ENCODE data around the gene KRT71. TPM values are rescaled to one million over a fixed set of nuclear protein-coding genes. Genes with fewer than 3 reads are reported as not detected.
"Not testable (repeated sequence)": the region's sequence is repeated elsewhere in the genome, so short reads cannot be mapped to it uniquely, and the experiment has no call there.

Gene KRT71
- total RNA-seq, 1 experiment from 2014 or later, result not detected

GRCh38 chr12:52515927-52516831 lies 36.8 kb downstream of the KRT71 start:
- no peaks in the 10 kb centered on the region for H3K36me3 ChIP-seq (replicated peaks; ENCODE audit: control insufficient read depth, insufficient read depth, low read length)
- no peaks in the 10 kb centered on the region for H3K27me3 ChIP-seq (ENCODE audit: control insufficient read depth, insufficient read depth, low read length)
- no peak overlapping the region for H3K4me3 ChIP-seq (ENCODE audit: insufficient read depth, low read depth, low read length)
- peak; percentile 5 for DNase-seq

GRCh38 chr12:52515319-52515646 lies 37.7 kb downstream of the KRT71 start:
- no peak for DNase-seq

GRCh38 chr12:52514471-52515318 lies 38.2 kb downstream of the KRT71 start:
- no peaks in the 10 kb centered on the region for H3K36me3 ChIP-seq (replicated peaks; ENCODE audit: control insufficient read depth, insufficient read depth, low read length)
- H3K27me3 ChIP-seq (ENCODE audit: control insufficient read depth, insufficient read depth, low read length), result no peaks in the 10 kb centered on the region
- peak; percentile 2 for DNase-seq
- H3K4me3 ChIP-seq (ENCODE audit: insufficient read depth, low read depth, low read length), result no peak overlapping the region

More at GRCh38 chr12:52515319-52515646, 37.7 kb downstream of the KRT71 start:
- Histone ChIP-seq H3K4me3 (ENCODE audit: insufficient read depth, low read depth, low read length) (no peak overlapping the region), H3K36me3 (replicated peaks; ENCODE audit: control insufficient read depth, insufficient read depth, low read length) (no peaks in the 10 kb centered on the region), H3K27me3 (ENCODE audit: control insufficient read depth, insufficient read depth, low read length) (no peaks in the 10 kb centered on the region)

GRCh38 chr12:52513736-52514135 lies 39.2 kb downstream of the KRT71 start:
- H3K36me3 ChIP-seq (replicated peaks; ENCODE audit: control insufficient read depth, insufficient read depth, low read length), result no peaks in the 10 kb centered on the region
- H3K4me3 ChIP-seq (ENCODE audit: insufficient read depth, low read depth, low read length), result no peak overlapping the region
- no peak for DNase-seq

GRCh38 chr12:52508211-52508610 lies 44.7 kb downstream of the KRT71 start:
- Histone ChIP-seq H3K4me3 (ENCODE audit: insufficient read depth, low read depth, low read length) (no peak overlapping the region), H3K36me3 (replicated peaks; ENCODE audit: control insufficient read depth, insufficient read depth, low read length) (no peaks in the 10 kb centered on the region), H3K27me3 (ENCODE audit: control insufficient read depth, insufficient read depth, low read length) (no peaks in the 10 kb centered on the region)
- DNase-seq, result no peak

More at GRCh38 chr12:52513736-52514135, 39.2 kb downstream of the KRT71 start:
- no peaks in the 10 kb centered on the region for H3K27me3 ChIP-seq (ENCODE audit: control insufficient read depth, insufficient read depth, low read length)

DNA sequence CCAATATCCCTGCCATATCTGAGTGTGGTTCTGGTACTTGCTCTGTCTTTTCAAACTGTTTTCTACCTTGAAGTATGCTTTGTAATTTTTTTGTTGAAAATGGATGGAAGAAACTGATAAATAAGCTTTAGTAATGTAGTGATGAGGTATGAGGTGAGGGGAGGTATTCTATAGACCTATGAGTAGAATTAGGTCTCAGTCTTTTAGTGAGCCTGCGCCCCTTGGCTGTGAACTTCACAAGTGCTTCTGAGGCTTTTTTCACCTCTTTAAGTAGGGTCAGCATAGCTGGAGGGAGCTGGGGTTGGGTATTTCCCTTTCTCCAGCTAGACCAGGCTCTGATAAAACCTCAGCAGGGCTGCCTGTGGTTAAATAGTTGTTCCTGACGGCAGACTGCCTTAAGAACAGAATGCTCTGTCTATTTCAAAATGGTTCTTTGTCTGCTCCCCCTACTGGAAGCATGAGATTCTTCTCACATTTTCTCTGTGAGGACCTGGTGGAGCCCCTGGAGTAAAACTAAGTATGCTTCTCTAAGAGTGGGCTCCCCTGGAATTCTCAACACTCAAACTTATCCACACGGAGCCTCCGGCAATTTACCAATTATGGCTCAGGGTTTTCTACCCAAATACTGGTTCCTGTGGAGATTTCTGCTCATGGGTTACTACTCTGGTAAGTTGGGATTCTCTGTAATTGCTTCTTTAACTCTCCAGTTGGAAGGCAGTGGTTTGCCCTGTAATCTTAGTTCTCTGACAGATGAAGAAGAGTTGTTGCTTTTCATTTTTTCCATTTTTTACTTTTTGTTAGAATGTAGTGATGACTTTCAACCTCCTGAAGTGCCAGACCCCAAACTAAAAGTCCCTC lies 45.9 kb downstream of the KRT71 start:
- H3K27me3 ChIP-seq (ENCODE audit: control insufficient read depth, insufficient read depth, low read length), result no peaks in the 10 kb centered on the region
- H3K36me3 ChIP-seq (replicated peaks; ENCODE audit: control insufficient read depth, insufficient read depth, low read length), result no peaks in the 10 kb centered on the region
- H3K4me3 ChIP-seq (ENCODE audit: insufficient read depth, low read depth, low read length), result no peak overlapping the region
- peak; percentile 73 for DNase-seq

- no peaks in the 10 kb centered on the region for H3K36me3 ChIP-seq (replicated peaks; ENCODE audit: control insufficient read depth, insufficient read depth, low read length)
- H3K27me3 ChIP-seq (ENCODE audit: control insufficient read depth, insufficient read depth, low read length), result no peaks in the 10 kb centered on the region
- no peak overlapping the region for H3K4me3 ChIP-seq (ENCODE audit: insufficient read depth, low read depth, low read length)
- DNase-seq, result no peak
These were observed 50.1 kb downstream of the KRT71 start for GRCh38 chr12:52502877-52503276.

DNA sequence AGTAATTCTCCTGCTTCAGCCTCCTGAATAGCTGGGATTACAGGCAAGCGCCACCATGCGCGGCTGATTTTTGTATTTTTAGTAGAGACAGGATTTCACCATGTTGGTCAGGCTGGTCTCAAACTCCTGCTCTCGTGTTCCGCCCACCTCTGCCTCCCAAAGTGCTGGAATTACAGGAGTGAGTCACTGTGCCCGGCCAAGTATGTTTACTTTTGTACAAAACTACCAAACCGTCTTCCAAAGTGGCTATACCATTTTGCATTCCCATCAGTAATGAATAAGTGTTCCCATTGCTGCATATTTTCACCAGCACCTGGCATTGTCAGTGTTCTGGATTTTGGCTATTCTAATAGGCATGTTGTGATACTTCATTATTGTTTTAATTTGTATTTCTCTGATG lies 51.5 kb downstream of the KRT71 start:
- no peaks in the 10 kb centered on the region for H3K36me3 ChIP-seq (replicated peaks; ENCODE audit: control insufficient read depth, insufficient read depth, low read length)
- H3K4me3 ChIP-seq (ENCODE audit: insufficient read depth, low read depth, low read length), result no peak overlapping the region
- no peak for DNase-seq
- H3K27me3 ChIP-seq (ENCODE audit: control insufficient read depth, insufficient read depth, low read length), result no peaks in the 10 kb centered on the region

DNA sequence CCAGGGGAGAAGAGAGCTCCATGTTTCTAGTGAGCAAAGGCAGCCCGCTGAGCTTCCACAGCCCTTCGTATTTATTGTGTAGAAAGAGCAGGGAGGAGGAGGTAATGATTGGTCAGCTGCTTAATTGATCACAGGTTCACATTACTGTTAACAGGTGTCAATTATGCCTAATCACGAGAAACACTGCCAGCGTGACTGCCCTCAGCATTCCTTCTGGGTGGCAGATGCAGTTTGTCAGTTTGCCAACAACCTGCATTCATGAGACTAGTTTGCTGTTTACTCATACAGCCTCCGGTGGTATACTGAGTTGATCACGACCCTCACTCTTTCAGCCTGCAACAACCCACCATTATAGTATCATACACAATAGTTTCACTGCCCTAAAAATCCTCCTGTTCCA lies 52.4 kb downstream of the KRT71 start:
- not testable (repeated sequence) for H3K27me3 ChIP-seq (ENCODE audit: control insufficient read depth, insufficient read depth, low read length); DNase-seq; H3K36me3 ChIP-seq (replicated peaks; ENCODE audit: control insufficient read depth, insufficient read depth, low read length); H3K4me3 ChIP-seq (ENCODE audit: insufficient read depth, low read depth, low read length)

- no peaks in the 10 kb centered on the region for H3K36me3 ChIP-seq (replicated peaks; ENCODE audit: control insufficient read depth, insufficient read depth, low read length)
- H3K4me3 ChIP-seq (ENCODE audit: insufficient read depth, low read depth, low read length), result no peak overlapping the region
- no peaks in the 10 kb centered on the region for H3K27me3 ChIP-seq (ENCODE audit: control insufficient read depth, insufficient read depth, low read length)
- DNase-seq, result no peak
These were observed 53.0 kb downstream of the KRT71 start for GRCh38 chr12:52499806-52500560.

GRCh38 chr12:52498946-52499345 lies 54.0 kb downstream of the KRT71 start:
- H3K36me3 ChIP-seq (replicated peaks; ENCODE audit: control insufficient read depth, insufficient read depth, low read length), result no peaks in the 10 kb centered on the region
- no peak overlapping the region for H3K4me3 ChIP-seq (ENCODE audit: insufficient read depth, low read depth, low read length)
- no peaks in the 10 kb centered on the region for H3K27me3 ChIP-seq (ENCODE audit: control insufficient read depth, insufficient read depth, low read length)
- DNase-seq, result no peak

DNA sequence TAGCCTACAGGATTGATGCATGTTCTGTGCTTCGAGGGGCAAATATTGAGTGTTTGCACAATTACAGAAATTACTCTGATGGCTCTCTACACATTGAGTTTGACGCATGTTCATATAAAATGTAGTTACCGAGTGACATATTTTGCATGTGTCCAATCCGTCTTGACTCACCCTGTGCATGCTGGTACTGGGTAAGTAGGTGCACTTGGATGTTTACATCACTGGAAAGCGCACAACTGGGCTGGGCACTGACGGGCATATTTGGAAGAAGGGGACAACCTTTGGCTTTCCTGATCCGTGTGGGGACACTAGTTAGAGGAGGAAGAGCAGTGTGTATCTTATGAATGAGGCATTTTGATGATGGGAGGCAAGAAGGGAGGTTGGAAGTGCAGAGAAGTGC lies 55.0 kb downstream of the KRT71 start:
- Histone ChIP-seq H3K36me3 (replicated peaks; ENCODE audit: control insufficient read depth, insufficient read depth, low read length) (no peaks in the 10 kb centered on the region), H3K4me3 (ENCODE audit: insufficient read depth, low read depth, low read length) (no peak overlapping the region), H3K27me3 (ENCODE audit: control insufficient read depth, insufficient read depth, low read length) (no peaks in the 10 kb centered on the region)
- no peak for DNase-seq

GRCh38 chr12:52496590-52497071 lies 56.3 kb downstream of the KRT71 start:
- DNase-seq, result peak; percentile 56
- H3K27me3 ChIP-seq (ENCODE audit: control insufficient read depth, insufficient read depth, low read length), result no peaks in the 10 kb centered on the region
- no peak overlapping the region for H3K4me3 ChIP-seq (ENCODE audit: insufficient read depth, low read depth, low read length)

More at GRCh38 chr12:52496590-52497071, 56.3 kb downstream of the KRT71 start:
- no peaks in the 10 kb centered on the region for H3K36me3 ChIP-seq (replicated peaks; ENCODE audit: control insufficient read depth, insufficient read depth, low read length)

All from H7 (cell line).